GM13976 (cell line): Measurements from ENCODE around the gene CRTC1.
A peak's percentile ranks its signal among the peaks of the same experiment; 100 is the strongest.

Experiments used
- DNase-seq: peaks from one replicate; pipeline ENCODE4 v3.0.0; 2012; ENCODE audit warnings: low spot score
- in situ Hi-C: fragments of 300-500 bp; cut with MboI; formaldehyde crosslinking; loops from one replicate; pipeline ENCODE4 v1.12.0; 2022; ENCODE audit warnings: low sequenced_read_pairs, mixed read lengths, inconsistent platforms; ENCODE audit not compliant: unreplicated experiment
- TF ChIP-seq, protein P1 (sequence below): IDR thresholded peaks from 2 replicates; pipeline ENCODE4 v1.5.1; 2012; ENCODE audit warnings: borderline replicate concordance, mild to moderate bottlenecking; ENCODE audit not compliant: insufficient read depth; ENCODE audit errors: extremely low read depth, missing control alignments, control extremely low read depth

The CRTC1 gene

DNA sequence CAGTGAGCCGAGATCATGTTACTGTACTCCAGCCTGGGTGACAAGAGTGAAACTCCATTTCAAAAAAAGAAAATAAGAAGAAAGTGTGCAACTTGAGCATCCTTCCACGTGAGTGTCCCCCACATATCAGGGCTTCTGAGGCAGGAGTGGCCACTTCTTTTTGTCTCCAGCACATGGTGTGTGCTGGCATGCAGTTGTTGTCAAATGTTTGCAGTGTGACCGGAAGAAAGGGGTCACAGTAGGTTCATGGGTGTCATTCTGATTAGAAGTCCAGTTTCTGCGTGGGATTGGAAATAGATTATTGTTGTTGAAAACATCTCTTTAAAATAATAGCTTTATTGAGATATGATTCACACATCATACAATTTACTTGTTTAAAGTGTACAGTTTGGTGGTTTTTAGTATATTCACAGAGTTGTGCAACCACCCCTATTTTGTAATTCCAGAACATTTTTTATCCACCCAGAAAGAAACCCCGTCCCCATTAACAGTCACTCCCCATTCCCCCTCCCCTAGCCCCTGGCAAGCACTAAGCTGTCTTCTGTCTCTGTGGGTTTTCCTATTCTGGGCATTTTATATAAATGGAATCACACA lies 2.2 kb downstream of the CRTC1 start:
- no peak for DNase-seq
- TF ChIP-seq, protein P1, sequence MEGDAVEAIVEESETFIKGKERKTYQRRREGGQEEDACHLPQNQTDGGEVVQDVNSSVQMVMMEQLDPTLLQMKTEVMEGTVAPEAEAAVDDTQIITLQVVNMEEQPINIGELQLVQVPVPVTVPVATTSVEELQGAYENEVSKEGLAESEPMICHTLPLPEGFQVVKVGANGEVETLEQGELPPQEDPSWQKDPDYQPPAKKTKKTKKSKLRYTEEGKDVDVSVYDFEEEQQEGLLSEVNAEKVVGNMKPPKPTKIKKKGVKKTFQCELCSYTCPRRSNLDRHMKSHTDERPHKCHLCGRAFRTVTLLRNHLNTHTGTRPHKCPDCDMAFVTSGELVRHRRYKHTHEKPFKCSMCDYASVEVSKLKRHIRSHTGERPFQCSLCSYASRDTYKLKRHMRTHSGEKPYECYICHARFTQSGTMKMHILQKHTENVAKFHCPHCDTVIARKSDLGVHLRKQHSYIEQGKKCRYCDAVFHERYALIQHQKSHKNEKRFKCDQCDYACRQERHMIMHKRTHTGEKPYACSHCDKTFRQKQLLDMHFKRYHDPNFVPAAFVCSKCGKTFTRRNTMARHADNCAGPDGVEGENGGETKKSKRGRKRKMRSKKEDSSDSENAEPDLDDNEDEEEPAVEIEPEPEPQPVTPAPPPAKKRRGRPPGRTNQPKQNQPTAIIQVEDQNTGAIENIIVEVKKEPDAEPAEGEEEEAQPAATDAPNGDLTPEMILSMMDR = no peak
- in situ Hi-C loops = no loop called here

DNA sequence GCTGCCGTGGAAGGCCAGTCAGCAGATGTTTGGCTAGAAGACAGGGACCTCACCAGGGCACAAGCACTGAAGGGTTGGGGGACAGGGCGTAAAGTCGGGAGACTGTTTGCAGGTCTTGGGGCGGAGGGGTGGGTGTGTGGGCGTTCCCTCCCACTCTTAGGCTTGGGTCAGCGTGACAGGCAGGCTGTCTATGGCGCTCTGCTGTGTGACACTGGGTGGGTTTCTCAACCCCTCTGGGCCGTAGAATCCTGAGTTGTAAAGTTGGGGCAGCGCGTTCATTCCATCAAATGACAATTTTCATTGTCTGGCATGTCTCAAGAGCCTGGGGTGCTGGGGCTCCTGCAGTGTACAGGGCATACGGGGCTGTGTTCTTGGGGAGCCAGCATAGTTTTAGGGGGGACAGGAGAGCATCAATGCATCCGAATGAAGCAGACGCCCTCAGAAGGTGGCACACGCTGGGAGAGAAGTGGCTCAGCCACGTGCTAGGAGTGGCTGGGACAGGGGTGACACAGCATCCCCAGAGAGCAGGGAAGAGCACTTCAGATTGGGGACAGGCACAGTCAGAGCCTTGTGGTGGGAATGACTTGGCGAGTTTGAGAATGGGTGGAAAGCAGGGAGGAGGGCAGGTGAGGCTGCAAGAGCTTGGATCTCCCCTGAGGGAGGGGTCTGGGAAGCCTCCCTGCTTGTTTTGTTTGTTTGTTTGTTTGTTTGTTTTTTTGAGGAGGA lies 4.4 kb downstream of the CRTC1 start:
- TF ChIP-seq, protein P1 = no peak
- in situ Hi-C loops = no loop called here

DNA sequence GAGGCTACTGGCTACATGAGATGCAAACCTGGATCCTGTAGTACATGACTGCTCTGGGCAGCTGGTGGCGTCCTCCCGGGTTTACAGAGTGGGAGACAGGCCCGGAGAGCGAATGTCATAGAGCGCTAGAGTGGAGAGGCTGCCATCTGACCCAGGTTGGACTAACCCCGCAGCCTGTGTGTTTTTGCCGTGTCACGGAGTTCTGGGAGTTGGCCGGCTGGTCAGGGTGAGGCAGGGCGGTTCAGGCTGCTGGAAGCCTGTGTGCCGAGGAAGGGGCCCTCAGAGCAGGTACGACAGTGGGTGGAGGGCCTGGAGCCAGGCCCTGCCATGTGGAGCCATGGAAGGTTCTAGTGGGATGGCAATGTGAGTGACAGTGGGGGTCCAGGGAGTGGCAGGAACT lies 12.5 kb downstream of the CRTC1 start:
- in situ Hi-C loops = no loop called here
- DNase-seq = no peak
- TF ChIP-seq, protein P1 = no peak

More for the DNA sequence above, 4.4 kb downstream of the CRTC1 start:
- no peak for DNase-seq

DNA sequence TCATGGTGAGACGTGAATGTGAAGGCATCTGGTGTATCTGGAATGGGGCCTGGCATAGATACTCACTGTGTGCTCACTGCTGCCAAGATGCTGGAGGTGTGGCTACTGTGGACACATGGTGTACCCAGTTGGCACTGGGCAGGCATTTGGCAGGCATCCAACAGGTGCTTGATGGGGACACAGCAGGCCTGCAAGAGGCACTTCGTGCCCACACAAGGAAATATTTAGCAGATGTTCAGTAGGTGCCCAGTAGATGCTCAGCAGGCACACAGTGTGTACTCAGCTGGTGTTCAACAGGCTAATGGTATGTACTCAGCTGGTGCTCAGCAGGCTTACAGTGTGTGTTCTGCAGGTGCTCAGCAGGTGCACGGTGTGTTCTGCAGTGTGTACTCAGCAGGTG lies 14.2 kb downstream of the CRTC1 start:
- peak; percentile 11 for DNase-seq
- in situ Hi-C loops = no loop called here

DNA sequence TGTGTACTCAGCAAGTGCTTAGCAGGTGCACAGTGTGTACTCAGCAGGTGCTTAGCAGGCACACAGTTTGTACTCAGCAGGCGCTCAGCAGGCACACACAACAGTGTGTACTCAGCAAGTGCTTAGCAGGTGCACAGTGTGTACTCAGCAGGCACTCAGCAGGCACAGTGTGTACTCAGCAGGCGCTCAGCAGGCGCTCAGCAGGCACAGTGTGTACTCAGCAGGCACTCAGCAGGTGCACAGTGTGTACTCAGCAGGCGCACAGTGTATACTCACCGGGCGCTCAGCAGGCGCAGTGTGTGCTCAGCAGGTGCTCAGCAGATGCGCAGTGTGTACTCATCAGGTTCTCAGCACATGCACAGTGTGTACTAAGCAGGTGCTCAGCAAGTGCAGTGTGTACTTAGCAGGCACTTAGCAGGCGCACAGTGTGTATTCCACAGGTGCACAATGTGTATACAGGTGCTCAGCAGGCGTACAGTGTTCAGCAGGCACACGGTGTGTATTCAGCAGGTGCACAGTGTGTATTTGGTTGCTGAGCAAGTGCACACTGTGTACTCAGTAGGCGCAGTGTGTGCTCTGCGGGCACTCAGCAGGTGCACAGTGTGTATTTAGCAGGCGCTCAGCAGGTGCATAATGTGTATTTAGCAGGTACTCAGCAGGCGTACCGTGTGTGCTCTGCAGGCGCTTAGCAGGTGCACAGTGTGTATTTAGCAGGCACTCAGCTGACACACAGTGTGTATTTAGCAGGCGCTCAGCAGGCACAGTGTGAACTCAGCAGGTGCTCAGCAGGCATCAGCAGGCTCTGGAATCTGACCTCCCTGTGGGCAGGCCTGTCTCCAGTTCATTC lies 15.1 kb downstream of the CRTC1 start:
- DNase-seq = no peak
- in situ Hi-C loops = no loop called here
- TF ChIP-seq, protein P1 = no peak

More for the DNA sequence above, 14.2 kb downstream of the CRTC1 start:
- TF ChIP-seq, protein P1 = no peak

DNA sequence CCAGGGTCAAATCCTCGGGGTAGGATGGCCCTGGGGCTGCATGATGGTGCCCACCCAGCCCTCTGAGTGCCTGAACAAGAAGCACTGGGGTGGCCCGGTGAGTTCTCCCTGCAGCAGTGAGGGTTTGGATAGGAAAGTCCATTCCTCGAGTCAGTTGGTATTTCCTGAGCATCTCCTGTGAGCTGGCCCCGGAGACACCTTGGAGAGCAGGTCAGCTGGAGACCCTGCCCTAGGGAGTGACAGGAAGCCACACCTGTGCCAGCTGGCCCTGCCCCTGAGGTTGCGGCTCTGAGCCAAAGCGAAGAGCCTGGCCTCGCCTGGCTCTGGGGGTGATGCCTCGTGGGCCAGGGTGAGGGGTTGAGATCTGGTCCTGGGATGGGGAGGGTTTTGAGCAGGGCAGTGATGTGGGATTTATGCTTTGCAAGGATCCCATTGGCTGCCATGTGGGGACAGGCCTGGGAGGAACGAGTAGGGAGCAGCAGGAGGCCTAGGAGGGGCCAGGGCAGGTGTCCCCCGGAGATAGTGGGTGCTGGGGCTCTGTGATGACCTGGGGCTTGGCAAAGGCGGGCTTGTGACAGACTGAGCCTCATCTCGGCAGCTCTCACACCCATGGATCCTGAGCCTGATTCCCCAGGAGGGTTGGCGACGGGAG lies 16.0 kb downstream of the CRTC1 start:
- TF ChIP-seq, protein P1 = no peak
- no peak for DNase-seq
- in situ Hi-C loops = no loop called here
